ENCODE data around the gene ADAMTSL3. TPM values are rescaled to one million over a fixed set of nuclear protein-coding genes. Genes with fewer than 3 reads are reported as not detected.

Gene ADAMTSL3
- total RNA-seq, 5 donors from 2014 or later (not counting 1 experiment from before 2014, with no cell fraction given), result 0.07 to 0.15 (median 0.12) TPM; not detected in 1

DNA sequence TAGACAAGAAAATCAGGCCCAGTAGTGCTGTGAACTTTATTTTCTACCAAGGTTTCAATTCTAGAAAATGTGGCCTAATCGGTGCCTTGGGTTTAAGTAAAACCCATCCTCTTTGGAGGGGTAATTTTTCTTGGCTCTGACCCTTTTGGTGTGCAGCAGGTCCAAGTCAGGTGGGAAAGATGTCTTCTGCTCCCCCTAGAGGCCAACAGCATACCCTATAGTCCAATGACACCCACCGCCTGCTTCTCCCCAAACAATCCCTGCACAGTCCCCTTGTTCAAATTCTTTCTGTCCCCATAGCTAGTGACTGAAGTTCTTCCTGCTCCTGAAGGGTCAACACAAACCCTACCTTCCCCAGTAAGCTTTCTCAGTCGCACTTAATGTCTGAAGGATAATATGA lies 319.9 kb downstream of the ADAMTSL3 start:
- ChIA-PET POLR2A (no interaction called here), CTCF (no interaction called here)
- no peaks in the 10 kb centered on the region for H3K4me1 Mint-ChIP-seq
- no peaks in the 10 kb centered on the region for H3K36me3 ChIP-seq (ENCODE audit: control insufficient read depth in 2 of 2, extremely low read depth in 1 of 2, insufficient read depth in 1 of 2, low read length in 1 of 2)
- no CpG with 5 or more reads among the region's 3 CpGs for WGBS (ENCODE audit: insufficient coverage)
- H3K27ac Mint-ChIP-seq, result no peak overlapping the region
- H3K27me3 ChIP-seq (replicated peaks in 1 of 2; ENCODE audit: control insufficient read depth in 2 of 2, extremely low read depth in 1 of 2, insufficient read depth in 2 of 2, low read length in 1 of 2), result peaks cover 0 to 11% of the 10 kb centered on the region in 2 experiments
- ATAC-seq (replicated peaks in 1 of 4) (no peak), DNase-seq (no peak)
- H3K27ac ChIP-seq (ENCODE audit: low read length), result no peak overlapping the region
- no peak overlapping the region for H3K4me3 Mint-ChIP-seq
- no peaks in the 10 kb centered on the region for H3K36me3 Mint-ChIP-seq
- H3K9me3 ChIP-seq, result no peaks in the 10 kb centered on the region
- peaks cover 5% of the 10 kb centered on the region in 2 donors for H3K27me3 Mint-ChIP-seq
- H3K4me1 ChIP-seq (ENCODE audit: control insufficient read depth in 1 of 2, extremely low read depth in 1 of 2, insufficient read depth in 2 of 2, low read length in 2 of 2), result no peaks in the 10 kb centered on the region
- H3K9me3 Mint-ChIP-seq, result peaks cover 0 to 5% (median 5%) of the 10 kb centered on the region in 3 donors
- no peak overlapping the region for H3K4me3 ChIP-seq (ENCODE audit: control insufficient read depth in 1 of 2, extremely low read depth in 1 of 2, low read length in 1 of 2)

DNA sequence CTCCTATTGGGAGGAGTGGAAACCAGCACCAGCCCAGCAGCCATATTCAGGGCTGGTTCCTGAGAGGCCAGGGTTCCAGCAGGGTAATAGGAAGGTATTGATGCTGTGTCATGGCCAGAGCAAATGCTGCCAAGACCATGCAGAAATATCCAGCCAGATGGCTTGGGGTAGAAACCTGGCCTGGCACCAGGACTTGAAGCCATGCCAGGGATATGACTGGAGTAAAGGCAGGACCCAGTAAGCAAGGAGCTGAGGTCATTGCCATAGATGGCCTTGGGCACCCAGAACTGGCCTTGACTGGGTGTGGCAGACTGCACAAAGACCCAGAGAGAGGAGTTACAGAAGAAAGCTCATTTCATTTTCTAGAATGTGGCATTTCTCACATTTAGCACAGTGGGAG lies 324.1 kb downstream of the ADAMTSL3 start:
- H3K4me3 Mint-ChIP-seq, result no peak overlapping the region
- H3K27ac Mint-ChIP-seq, result no peak overlapping the region
- Histone ChIP-seq H3K36me3 (ENCODE audit: control insufficient read depth in 2 of 2, extremely low read depth in 1 of 2, insufficient read depth in 1 of 2, low read length in 1 of 2) (no peaks in the 10 kb centered on the region), H3K27me3 (replicated peaks in 1 of 2; ENCODE audit: control insufficient read depth in 2 of 2, extremely low read depth in 1 of 2, insufficient read depth in 2 of 2, low read length in 1 of 2) (peaks cover 0 to 11% of the 10 kb centered on the region in 2 experiments), H3K9me3 (no peaks in the 10 kb centered on the region), H3K4me3 (ENCODE audit: control insufficient read depth in 1 of 2, extremely low read depth in 1 of 2, low read length in 1 of 2) (no peak overlapping the region), H3K27ac (ENCODE audit: low read length) (no peak overlapping the region), H3K4me1 (ENCODE audit: control insufficient read depth in 1 of 2, extremely low read depth in 1 of 2, insufficient read depth in 2 of 2, low read length in 2 of 2) (no peaks in the 10 kb centered on the region)
- ATAC-seq (replicated peaks in 1 of 4) (no peak), DNase-seq (no peak)
- peaks cover 0 to 5% (median 2%) of the 10 kb centered on the region in 3 donors for H3K9me3 Mint-ChIP-seq
- ChIA-PET POLR2A (no interaction called here), CTCF (no interaction called here)
- H3K36me3 Mint-ChIP-seq, result no peaks in the 10 kb centered on the region
- H3K27me3 Mint-ChIP-seq, result peaks cover 5% of the 10 kb centered on the region in 2 donors
- H3K4me1 Mint-ChIP-seq, result no peaks in the 10 kb centered on the region

DNA sequence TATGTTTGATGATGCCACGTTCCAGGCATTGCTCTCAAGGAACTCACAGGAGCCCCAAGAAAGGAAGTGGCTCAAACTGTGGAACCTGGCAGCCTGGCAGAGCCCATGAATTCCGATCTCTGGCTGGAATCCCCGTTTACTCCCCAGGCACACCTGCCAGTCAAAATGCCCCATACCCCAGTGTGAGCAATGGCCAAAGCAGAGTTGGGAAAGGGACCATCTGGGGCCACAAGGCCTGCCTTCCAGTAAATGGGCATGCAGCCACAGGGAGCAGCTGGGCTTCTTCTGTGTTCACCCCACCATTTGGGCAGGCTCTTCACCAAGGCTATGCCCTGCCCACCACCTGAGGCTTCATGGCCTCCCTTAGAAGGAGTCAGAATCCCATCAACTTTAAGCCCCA lies 324.7 kb downstream of the ADAMTSL3 start:
- Histone ChIP-seq H3K4me3 (ENCODE audit: control insufficient read depth in 1 of 2, extremely low read depth in 1 of 2, low read length in 1 of 2) (no peak overlapping the region), H3K27me3 (replicated peaks in 1 of 2; ENCODE audit: control insufficient read depth in 2 of 2, extremely low read depth in 1 of 2, insufficient read depth in 2 of 2, low read length in 1 of 2) (peaks cover 0 to 11% of the 10 kb centered on the region in 2 experiments), H3K27ac (ENCODE audit: low read length) (no peak overlapping the region), H3K36me3 (ENCODE audit: control insufficient read depth in 2 of 2, extremely low read depth in 1 of 2, insufficient read depth in 1 of 2, low read length in 1 of 2) (no peaks in the 10 kb centered on the region), H3K4me1 (ENCODE audit: control insufficient read depth in 1 of 2, extremely low read depth in 1 of 2, insufficient read depth in 2 of 2, low read length in 2 of 2) (no peaks in the 10 kb centered on the region), H3K9me3 (no peaks in the 10 kb centered on the region)
- Mint-ChIP-seq H3K27me3 (peaks cover 5% of the 10 kb centered on the region in 2 donors), H3K4me1 (no peaks in the 10 kb centered on the region), H3K27ac (no peak overlapping the region), H3K9me3 (peaks cover 0 to 5% (median 2%) of the 10 kb centered on the region in 3 donors), H3K4me3 (no peak overlapping the region), H3K36me3 (no peaks in the 10 kb centered on the region)
- ChIA-PET POLR2A (no interaction called here), CTCF (no interaction called here)
- DNase-seq (no peak), ATAC-seq (replicated peaks in 1 of 4) (no peak)
- 73% methylated on average over 1 of the region's 3 CpGs for WGBS (ENCODE audit: insufficient coverage)

DNA sequence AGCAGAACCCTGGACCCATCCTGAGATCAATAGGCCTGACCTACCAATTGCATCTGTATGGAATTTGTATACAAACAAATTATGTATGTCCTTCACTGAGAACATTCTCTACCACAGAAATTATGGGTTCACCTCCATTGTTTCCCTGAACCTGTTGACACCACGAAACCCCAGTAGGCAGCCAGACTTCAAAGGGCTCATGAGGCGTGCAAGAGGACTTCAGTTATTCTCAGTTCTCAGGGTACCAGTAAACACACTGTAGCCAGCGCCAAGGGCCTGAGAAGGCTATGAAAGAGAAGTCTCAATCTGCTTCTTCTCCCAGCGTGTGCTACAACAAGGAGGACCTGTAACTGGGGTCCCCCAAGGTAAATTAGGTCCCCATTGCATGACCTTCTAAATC lies 326.7 kb downstream of the ADAMTSL3 start:
- ChIA-PET POLR2A (no interaction called here), CTCF (no interaction called here)
- H3K36me3 Mint-ChIP-seq, result no peaks in the 10 kb centered on the region
- no peak overlapping the region for H3K4me3 ChIP-seq (ENCODE audit: control insufficient read depth in 1 of 2, extremely low read depth in 1 of 2, low read length in 1 of 2)
- no peak for DNase-seq
- peaks cover 0 to 11% of the 10 kb centered on the region in 2 experiments for H3K27me3 ChIP-seq (replicated peaks in 1 of 2; ENCODE audit: control insufficient read depth in 2 of 2, extremely low read depth in 1 of 2, insufficient read depth in 2 of 2, low read length in 1 of 2)
- no peaks in the 10 kb centered on the region for H3K4me1 Mint-ChIP-seq
- no peaks in the 10 kb centered on the region for H3K4me1 ChIP-seq (ENCODE audit: control insufficient read depth in 1 of 2, extremely low read depth in 1 of 2, insufficient read depth in 2 of 2, low read length in 2 of 2)
- 64% methylated on average over 4 of the region's 4 CpGs for WGBS (ENCODE audit: insufficient coverage)
- no peak overlapping the region for H3K27ac ChIP-seq (ENCODE audit: low read length)
- H3K4me3 Mint-ChIP-seq, result no peak overlapping the region
- H3K27ac Mint-ChIP-seq, result no peak overlapping the region
- H3K9me3 ChIP-seq, result no peaks in the 10 kb centered on the region
- ATAC-seq (replicated peaks in 1 of 4), result no peak
- peaks cover 2 to 5% of the 10 kb centered on the region in 2 donors for H3K27me3 Mint-ChIP-seq
- peaks cover 0 to 5% (median 2%) of the 10 kb centered on the region in 3 donors for H3K9me3 Mint-ChIP-seq
- no peaks in the 10 kb centered on the region for H3K36me3 ChIP-seq (ENCODE audit: control insufficient read depth in 2 of 2, extremely low read depth in 1 of 2, insufficient read depth in 1 of 2, low read length in 1 of 2)

DNA sequence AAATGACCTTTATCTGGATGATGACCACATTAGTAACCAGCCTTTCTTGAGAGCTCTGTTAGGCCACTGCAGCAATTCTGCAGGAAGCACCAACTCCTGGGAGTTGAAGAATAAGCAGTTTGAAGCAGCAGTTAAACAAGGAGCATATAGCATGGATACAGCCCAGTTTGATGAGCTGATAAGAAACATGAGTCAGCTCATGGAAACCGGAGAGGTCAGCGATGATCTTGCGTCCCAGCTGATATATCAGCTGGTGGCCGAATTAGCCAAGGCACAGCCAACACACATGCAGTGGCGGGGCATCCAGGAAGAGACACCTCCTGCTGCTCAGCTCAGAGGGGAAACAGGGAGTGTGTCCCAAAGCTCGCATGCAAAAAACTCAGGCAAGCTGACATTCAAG lies 328.8 kb downstream of the ADAMTSL3 start:
- ChIA-PET CTCF (no interaction called here), POLR2A (no interaction called here)
- no peak overlapping the region for H3K4me3 Mint-ChIP-seq
- no peak for ATAC-seq (replicated peaks in 1 of 4)
- H3K4me1 Mint-ChIP-seq, result no peaks in the 10 kb centered on the region
- no peak overlapping the region for H3K27ac Mint-ChIP-seq
- no peak for DNase-seq
- Histone ChIP-seq H3K36me3 (ENCODE audit: control insufficient read depth in 2 of 2, extremely low read depth in 1 of 2, insufficient read depth in 1 of 2, low read length in 1 of 2) (no peaks in the 10 kb centered on the region), H3K27me3 (replicated peaks in 1 of 2; ENCODE audit: control insufficient read depth in 2 of 2, extremely low read depth in 1 of 2, insufficient read depth in 2 of 2, low read length in 1 of 2) (peaks cover 2 to 9% of the 10 kb centered on the region in 2 experiments), H3K27ac (ENCODE audit: low read length) (no peak overlapping the region), H3K4me3 (ENCODE audit: control insufficient read depth in 1 of 2, extremely low read depth in 1 of 2, low read length in 1 of 2) (no peak overlapping the region), H3K4me1 (ENCODE audit: control insufficient read depth in 1 of 2, extremely low read depth in 1 of 2, insufficient read depth in 2 of 2, low read length in 2 of 2) (no peaks in the 10 kb centered on the region), H3K9me3 (no peaks in the 10 kb centered on the region)
- peaks cover 0 to 2% of the 10 kb centered on the region in 2 donors for H3K27me3 Mint-ChIP-seq
- WGBS (ENCODE audit: insufficient coverage), result 94% methylated on average over 5 of the region's 6 CpGs
- no peaks in the 10 kb centered on the region for H3K36me3 Mint-ChIP-seq
- H3K9me3 Mint-ChIP-seq, result no peaks in the 10 kb centered on the region

DNA sequence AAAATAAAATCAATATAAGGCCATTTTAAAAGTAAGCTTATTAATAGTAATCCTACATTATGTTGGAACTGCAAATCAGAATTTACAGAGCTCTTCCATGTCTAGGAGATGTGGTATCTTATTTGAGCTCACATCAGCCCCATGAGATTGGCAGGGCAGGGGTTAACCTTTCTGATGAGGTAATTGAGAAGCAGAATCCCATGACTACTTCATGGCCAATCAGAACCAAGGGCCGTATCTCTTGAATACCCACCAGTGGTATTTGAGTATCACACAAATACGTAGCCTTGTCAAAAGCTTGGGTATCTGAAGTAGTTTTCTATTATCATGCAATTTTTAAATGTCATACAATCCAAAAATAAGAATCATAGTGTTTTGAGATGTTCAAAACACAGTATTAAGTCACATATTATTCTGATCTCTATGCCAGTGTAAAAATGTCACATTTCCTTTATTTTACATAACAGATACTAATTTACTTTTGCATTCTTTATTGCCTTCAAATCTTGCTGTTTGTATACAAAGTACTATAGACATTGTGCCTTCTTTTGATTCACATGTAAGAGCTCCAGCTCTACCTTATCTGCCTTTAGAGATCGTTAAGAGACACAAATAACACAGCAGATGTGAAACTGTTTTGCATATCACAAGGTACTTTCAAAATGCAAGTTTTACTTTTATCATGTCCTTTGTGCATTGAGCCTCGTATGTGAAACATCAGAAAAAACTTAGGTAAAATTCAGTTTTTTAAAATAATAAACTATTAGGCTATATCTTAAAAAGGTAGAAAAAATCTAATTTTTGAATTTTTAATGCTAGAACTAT lies 329.9 kb downstream of the ADAMTSL3 start:
- H3K9me3 ChIP-seq, result no peaks in the 10 kb centered on the region
- Mint-ChIP-seq H3K27me3 (no peaks in the 10 kb centered on the region), H3K27ac (no peak overlapping the region), H3K36me3 (no peaks in the 10 kb centered on the region), H3K4me1 (no peaks in the 10 kb centered on the region), H3K9me3 (no peaks in the 10 kb centered on the region), H3K4me3 (no peak overlapping the region)
- ChIA-PET POLR2A (interaction anchor here in 1 of 2 donors (0.6 kb wide), 1 partner anchor 19 kb away, joined by 11 read pairs; no protein-coding TSS in a partner anchor), CTCF (no interaction called here)
- WGBS (ENCODE audit: insufficient coverage), result 33% methylated on average over 1 of the region's 4 CpGs
- ATAC-seq (replicated peaks in 1 of 4) (no peak), DNase-seq (no peak)
- no peaks in the 10 kb centered on the region for H3K36me3 ChIP-seq (ENCODE audit: control insufficient read depth in 2 of 2, extremely low read depth in 1 of 2, insufficient read depth in 1 of 2, low read length in 1 of 2)
- H3K4me1 ChIP-seq (ENCODE audit: control insufficient read depth in 1 of 2, extremely low read depth in 1 of 2, insufficient read depth in 2 of 2, low read length in 2 of 2), result no peaks in the 10 kb centered on the region
- H3K27ac ChIP-seq (ENCODE audit: low read length), result no peak overlapping the region
- peaks cover 0 to 2% of the 10 kb centered on the region in 2 experiments for H3K27me3 ChIP-seq (replicated peaks in 1 of 2; ENCODE audit: control insufficient read depth in 2 of 2, extremely low read depth in 1 of 2, insufficient read depth in 2 of 2, low read length in 1 of 2)
- H3K4me3 ChIP-seq (ENCODE audit: control insufficient read depth in 1 of 2, extremely low read depth in 1 of 2, low read length in 1 of 2), result no peak overlapping the region

Measured in T-cell (primary cell).